Smooth muscle cell (in vitro differentiated cells): ENCODE data around the gene C16orf95. TPM values are rescaled to one million over a fixed set of nuclear protein-coding genes. Genes with fewer than 3 reads are reported as not detected.
"Not testable (repeated sequence)": the region's sequence is repeated elsewhere in the genome, so short reads cannot be mapped to it uniquely, and the experiment has no call there.

Experiments
- DNase-seq: peaks from one replicate; lab custom pipeline; 2025; ENCODE audit not compliant: unreplicated experiment; lab: John Stamatoyannopoulos, UW
- H2AFZ ChIP-seq: fragments of 200-600 bp; sonication (generic); 2 replicates; pipeline ENCODE4 v1.6.0; 2016; ENCODE audit warnings: antibody characterized with exemption, low read depth, mild to moderate bottlenecking
- H3F3A ChIP-seq: fragments of 200-600 bp; sonication (generic); 2 replicates; pipeline ENCODE4 v1.6.0; 2017; ENCODE audit warnings: antibody characterized with exemption, low read depth
- H3K27ac ChIP-seq: fragments of 200-600 bp; sonication (generic); 2 replicates; pipeline ENCODE4 v1.5.1; 2016; ENCODE audit warnings: low read depth, mild to moderate bottlenecking
- H3K27me3 ChIP-seq: fragments of 200-600 bp; sonication (generic); 2 replicates; pipeline ENCODE4 v1.6.1; 2016; ENCODE audit warnings: low read depth, mild to moderate bottlenecking
- H3K36me3 ChIP-seq: fragments of 200-600 bp; sonication (generic); 2 replicates; pipeline ENCODE4 v1.5.1; 2016; ENCODE audit warnings: low read depth
- H3K4me1 ChIP-seq: fragments of 200-600 bp; sonication (generic); 2 replicates; pipeline ENCODE4 v1.5.1; 2016; ENCODE audit warnings: low read depth
- H3K4me2 ChIP-seq: fragments of 200-600 bp; sonication (generic); 2 replicates; pipeline ENCODE4 v1.6.0; 2016; ENCODE audit warnings: mild to moderate bottlenecking
- H3K4me3 ChIP-seq: fragments of 200-600 bp; sonication (generic); 2 replicates; pipeline ENCODE4 v1.5.1; 2016; ENCODE audit warnings: mild to moderate bottlenecking
- H3K79me2 ChIP-seq: fragments of 200-600 bp; sonication (generic); 2 replicates; pipeline ENCODE4 v1.6.0; 2016; ENCODE audit warnings: low read depth, mild to moderate bottlenecking
- H3K9ac ChIP-seq: fragments of 200-600 bp; sonication (generic); 2 replicates; pipeline ENCODE4 v1.6.0; 2016; ENCODE audit warnings: low read depth
- H3K9me3 ChIP-seq: fragments of 200-600 bp; sonication (generic); replicated peaks from 2 replicates; pipeline ENCODE4 v1.5.1; 2016; ENCODE audit warnings: low read depth
- H4K20me1 ChIP-seq: fragments of 200-600 bp; sonication (generic); 2 replicates; pipeline ENCODE4 v1.6.0; 2016; ENCODE audit warnings: low read depth
- CTCF ChIP-seq: fragments of 200-600 bp; sonication (generic); IDR thresholded peaks from 2 replicates; pipeline ENCODE4 v1.5.1; 2017; ENCODE audit warnings: borderline replicate concordance, mild to moderate bottlenecking, antibody characterized with exemption; ENCODE audit not compliant: insufficient read depth, poor library complexity, severe bottlenecking
- WGBS: methylation state at CpG from one replicate; pipeline ENCODE4 v1.1.7; 2016; ENCODE audit warnings: low lambda C conversion rate; 5-methylcytosine and 5-hydroxymethylcytosine counted together
- polyA plus RNA-seq: library from polyadenylated mRNA; unstranded; fragments of >200 nt; fragmentation: Nextera tagmentation; extraction: Ambion mirVana; gene quantifications from 2 replicates; pipeline ENCODE4 v1.2.1, GENCODE V29; 2016
- total RNA-seq: library from RNA; depleted of rRNA; stranded (reverse); fragments of >200 nt; gene quantifications from 2 replicates; pipeline ENCODE4 v1.2.3, GENCODE V29; 2014

The C16orf95 gene
- total and polyA plus RNA-seq, 2 experiments from 2014 or later = 7.7 to 8.0 TPM

- no peaks in the 10 kb centered on the region for H3K27me3 ChIP-seq
- no peak for TF ChIP-seq CTCF
- peaks cover 48% of the 10 kb centered on the region for H4K20me1 ChIP-seq
- H3K4me3 ChIP-seq = no peak overlapping the region
- no peaks in the 10 kb centered on the region for H3K9me3 ChIP-seq
- H3K9ac ChIP-seq = no peak overlapping the region
- DNase-seq = no peak
- no peak overlapping the region for H3K27ac ChIP-seq
- 95% methylated on average over 26 of the region's 26 CpGs for WGBS
- no peaks in the 10 kb centered on the region for H3K36me3 ChIP-seq
- H3K4me1 ChIP-seq = no peaks in the 10 kb centered on the region
- H2AFZ ChIP-seq = no peak overlapping the region
- H3F3A ChIP-seq = no peaks in the 10 kb centered on the region
- H3K4me2 ChIP-seq = no peak overlapping the region
- no peaks in the 10 kb centered on the region for H3K79me2 ChIP-seq
These were observed 26.0 kb upstream of the C16orf95 start for GRCh38 chr16:87342978-87343752.

DNA sequence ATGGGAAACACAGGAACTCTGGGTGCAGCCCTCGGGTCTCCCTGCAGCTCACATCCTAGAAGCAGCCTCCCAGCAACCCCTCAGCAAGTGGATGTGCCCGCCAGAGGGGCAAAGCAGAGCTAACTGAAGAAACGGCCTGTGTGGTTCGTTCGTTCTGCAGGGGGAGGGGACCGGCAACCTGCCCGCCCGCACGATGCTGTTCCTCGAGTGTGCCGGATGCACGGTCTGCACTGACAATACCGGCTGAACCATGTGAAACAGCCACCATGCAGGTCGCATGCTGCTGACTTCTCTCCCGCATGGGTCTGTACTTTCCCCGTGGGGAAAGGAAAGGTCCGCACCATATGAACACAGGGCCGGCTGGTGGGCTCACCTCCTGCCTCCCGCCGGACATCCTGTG, 25.3 kb upstream of the C16orf95 start:
- H3F3A ChIP-seq = no peaks in the 10 kb centered on the region

GRCh38 chr16:87340198-87340597, 23.0 kb upstream of the C16orf95 start:
- no peak overlapping the region for H2AFZ ChIP-seq
- H3K4me1 ChIP-seq = no peaks in the 10 kb centered on the region
- H4K20me1 ChIP-seq = peaks cover 45% of the 10 kb centered on the region
- no peak overlapping the region for H3K9ac ChIP-seq
- H3K9me3 ChIP-seq = no peaks in the 10 kb centered on the region
- no peaks in the 10 kb centered on the region for H3K27me3 ChIP-seq
- WGBS = 98% methylated on average over 5 of the region's 5 CpGs
- H3K79me2 ChIP-seq = no peaks in the 10 kb centered on the region
- DNase-seq = no peak
- no peak overlapping the region for H3K27ac ChIP-seq
- no peak for TF ChIP-seq CTCF
- no peak overlapping the region for H3K4me2 ChIP-seq
- no peak overlapping the region for H3K4me3 ChIP-seq
- no peaks in the 10 kb centered on the region for H3K36me3 ChIP-seq
- no peaks in the 10 kb centered on the region for H3F3A ChIP-seq

More for the DNA sequence above, 25.3 kb upstream of the C16orf95 start:
- H3K27ac ChIP-seq = no peak overlapping the region
- H3K27me3 ChIP-seq = no peaks in the 10 kb centered on the region
- peaks cover 46% of the 10 kb centered on the region for H4K20me1 ChIP-seq
- no peak overlapping the region for H3K9ac ChIP-seq
- no peak overlapping the region for H2AFZ ChIP-seq
- no peak overlapping the region for H3K4me2 ChIP-seq
- H3K4me3 ChIP-seq = no peak overlapping the region
- no peak for TF ChIP-seq CTCF
- 95% methylated on average over 20 of the region's 20 CpGs for WGBS
- no peaks in the 10 kb centered on the region for H3K9me3 ChIP-seq
- no peak for DNase-seq
- no peaks in the 10 kb centered on the region for H3K36me3 ChIP-seq
- H3K4me1 ChIP-seq = no peaks in the 10 kb centered on the region
- no peaks in the 10 kb centered on the region for H3K79me2 ChIP-seq

GRCh38 chr16:87339724-87340105, 22.5 kb upstream of the C16orf95 start:
- not testable (repeated sequence) for H3K36me3 ChIP-seq, H3K9me3 ChIP-seq, H3K27ac ChIP-seq, H3K4me2 ChIP-seq, H3K9ac ChIP-seq, H3K27me3 ChIP-seq, H3K79me2 ChIP-seq, DNase-seq, H3K4me1 ChIP-seq, H3K4me3 ChIP-seq, H2AFZ ChIP-seq, H3F3A ChIP-seq
- 97% methylated on average over 11 of the region's 11 CpGs for WGBS
- peaks cover 41% of the 10 kb centered on the region for H4K20me1 ChIP-seq
